Activated T-helper 9 cell treated with anti-CD3 and anti-CD28 coated beads, Interleukin-2, amount 50 U/mL, for 16 hours (primary cell): Measurements from ENCODE around the gene ADPRHL1.

Experiments used
- DNase-seq: peaks from one replicate; pipeline ENCODE4 v3.0.0-alpha.2; 2020; ENCODE audit warnings: low read depth

Gene ADPRHL1

DNA sequence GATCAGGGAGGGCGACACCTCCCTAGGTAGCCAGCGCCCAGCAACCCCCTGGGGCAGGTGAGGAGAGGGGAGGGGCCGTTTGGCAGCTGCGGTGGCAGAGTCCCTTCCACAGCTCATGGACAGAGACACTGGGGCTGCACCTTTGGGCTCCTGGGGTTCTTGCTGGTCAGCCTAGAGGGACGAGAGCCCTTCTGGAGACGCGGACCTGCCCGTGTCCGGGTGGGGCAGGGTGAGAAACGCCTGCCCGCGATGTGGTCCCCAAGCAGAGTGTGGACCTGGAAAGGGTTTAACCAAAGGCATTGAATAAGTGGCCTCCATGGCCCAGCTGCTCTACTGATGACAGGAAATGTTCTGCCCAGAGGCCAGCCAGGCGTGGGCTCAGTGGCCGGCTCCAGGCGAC is 38.3 kb downstream of the ADPRHL1 start:
- DNase-seq, result no peak

GRCh38 chr13:113414335-113414734 is 39.0 kb downstream of the ADPRHL1 start:
- no peak for DNase-seq

GRCh38 chr13:113413898-113414282 is 39.4 kb downstream of the ADPRHL1 start:
- no peak for DNase-seq

- DNase-seq, result no peak
Measured at GRCh38 chr13:113413178-113413897, 40.0 kb downstream of the ADPRHL1 start.

DNA sequence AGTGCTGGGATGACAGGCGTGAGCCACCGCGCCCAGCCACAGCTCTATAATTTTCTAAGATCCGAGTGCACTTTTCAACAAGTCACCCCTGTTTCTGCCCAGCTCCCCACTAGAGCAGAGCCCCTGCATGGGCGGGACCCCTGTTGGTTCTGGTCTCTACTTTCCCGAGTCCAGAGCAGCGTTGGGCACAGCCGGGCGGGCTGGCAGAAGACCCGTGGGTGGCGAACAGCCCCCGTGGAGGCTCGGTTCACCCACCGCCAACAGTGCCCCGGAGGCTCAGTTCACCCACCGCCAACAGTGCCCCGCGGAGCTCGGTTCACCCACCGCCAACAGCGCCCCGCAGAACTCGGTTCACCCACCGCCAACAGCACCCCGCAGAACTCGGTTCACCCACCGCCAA is 40.8 kb downstream of the ADPRHL1 start:
- no peak for DNase-seq

GRCh38 chr13:113411216-113412023 is 41.9 kb downstream of the ADPRHL1 start:
- DNase-seq, result no peak

GRCh38 chr13:113410472-113411201 is 42.7 kb downstream of the ADPRHL1 start:
- no peak for DNase-seq

- no peak for DNase-seq
Measured at GRCh38 chr13:113408562-113408961, 44.7 kb downstream of the ADPRHL1 start.

DNA sequence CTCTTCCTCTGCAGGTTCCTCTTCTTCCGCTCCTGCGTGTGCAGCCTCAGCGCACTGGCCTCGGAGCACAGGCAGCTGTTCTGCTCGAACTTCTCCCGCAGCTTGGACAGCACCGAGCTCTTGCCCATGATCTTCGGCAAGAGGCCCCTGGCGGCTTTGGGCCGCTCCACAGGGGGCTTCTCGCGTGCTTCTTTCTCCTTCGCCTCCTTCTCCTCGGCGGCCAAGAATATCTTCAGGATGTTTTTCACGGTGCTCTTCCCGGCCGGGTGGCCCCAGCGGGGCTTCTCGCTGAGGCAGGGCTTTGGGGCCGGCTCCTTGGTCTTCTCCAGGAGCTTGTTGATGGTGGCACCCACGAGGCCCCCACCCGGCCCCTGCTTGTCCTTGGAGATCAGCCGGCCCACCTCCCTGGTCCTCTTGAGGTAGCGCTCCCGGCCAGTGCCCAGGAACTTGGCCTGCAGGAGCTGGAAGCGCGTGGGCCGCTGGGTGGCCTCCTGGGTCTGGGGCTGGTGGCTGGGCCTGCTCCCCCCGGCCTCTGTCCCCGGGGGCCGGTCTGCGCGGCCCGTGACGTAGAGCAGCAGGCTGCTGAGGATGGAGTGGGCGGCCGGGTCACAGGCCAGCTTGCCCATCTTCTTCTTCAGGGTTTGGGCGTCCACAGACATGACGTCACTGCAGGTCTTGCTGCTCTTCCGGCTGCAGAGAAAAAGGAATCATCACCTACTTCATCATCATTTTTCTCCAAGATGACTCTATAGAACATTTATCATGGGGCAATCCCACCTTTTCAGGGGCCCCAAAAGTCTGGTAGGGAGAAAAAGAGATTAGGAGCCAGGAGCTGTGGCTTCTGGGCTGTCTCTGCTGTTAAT is 45.5 kb downstream of the ADPRHL1 start:
- DNase-seq, result no peak

DNA sequence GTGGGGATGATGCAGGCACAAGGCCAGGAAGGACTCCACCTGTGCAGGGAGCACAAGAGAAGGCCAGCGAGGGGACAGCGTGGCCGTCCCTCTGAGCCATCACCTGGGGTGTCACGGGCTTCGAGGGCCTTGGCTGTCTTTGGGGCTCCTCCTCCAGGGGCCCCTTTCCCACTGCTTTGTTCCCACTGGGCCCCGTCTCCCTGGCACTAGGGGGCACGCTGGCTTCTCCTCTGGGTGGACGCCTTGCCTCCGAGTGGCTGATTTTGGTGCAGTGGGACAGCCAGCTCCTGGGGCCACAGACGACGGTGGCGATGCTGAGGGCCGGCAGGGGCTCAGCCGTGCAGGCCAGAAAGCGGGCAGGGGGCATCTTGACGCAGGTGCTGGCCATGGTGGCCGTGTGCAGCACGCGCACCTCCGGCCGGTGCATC is 46.2 kb downstream of the ADPRHL1 start:
- no peak for DNase-seq

- DNase-seq, result no peak
Measured at GRCh38 chr13:113406321-113407102, 46.8 kb downstream of the ADPRHL1 start.

DNA sequence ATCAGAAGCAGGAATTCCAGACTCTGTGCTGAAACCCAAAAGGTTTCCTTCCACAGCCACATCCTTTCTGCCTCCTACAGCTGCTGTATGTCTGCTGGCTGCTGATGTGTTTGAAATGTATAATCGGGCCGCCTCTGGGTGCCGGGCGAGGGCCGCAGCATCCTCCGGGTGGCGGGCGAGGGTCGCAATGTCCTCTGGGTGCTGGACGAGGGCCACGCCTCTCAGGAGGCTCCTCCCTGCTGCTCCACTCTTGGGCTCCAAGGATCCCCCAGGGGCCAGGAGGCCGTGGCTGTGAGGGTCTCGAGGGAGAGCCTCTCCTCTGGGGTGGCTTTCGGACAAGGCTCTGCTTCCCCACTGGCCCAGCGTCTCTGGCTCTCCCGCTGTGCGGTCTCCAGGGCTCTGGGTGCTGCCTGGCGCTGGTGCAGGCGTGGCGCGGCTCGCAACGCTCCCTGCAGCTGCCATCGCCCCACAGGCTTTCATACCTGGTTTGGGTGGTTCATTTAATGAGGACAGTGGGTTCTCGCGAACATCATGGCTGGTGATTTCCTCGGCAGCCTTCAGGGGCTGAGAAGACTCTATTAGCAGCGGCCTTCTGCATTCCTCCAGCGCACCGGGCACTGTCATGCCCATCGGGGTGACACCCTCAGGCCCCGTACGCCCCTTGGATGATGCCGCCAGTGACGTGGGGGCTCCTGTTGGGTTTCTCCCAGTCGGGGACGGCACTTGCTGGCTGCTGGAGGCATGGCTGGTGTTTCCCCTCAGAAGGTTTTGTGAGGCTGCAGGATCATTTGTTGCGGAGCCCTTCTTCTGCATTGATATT is 47.6 kb downstream of the ADPRHL1 start:
- no peak for DNase-seq

DNA sequence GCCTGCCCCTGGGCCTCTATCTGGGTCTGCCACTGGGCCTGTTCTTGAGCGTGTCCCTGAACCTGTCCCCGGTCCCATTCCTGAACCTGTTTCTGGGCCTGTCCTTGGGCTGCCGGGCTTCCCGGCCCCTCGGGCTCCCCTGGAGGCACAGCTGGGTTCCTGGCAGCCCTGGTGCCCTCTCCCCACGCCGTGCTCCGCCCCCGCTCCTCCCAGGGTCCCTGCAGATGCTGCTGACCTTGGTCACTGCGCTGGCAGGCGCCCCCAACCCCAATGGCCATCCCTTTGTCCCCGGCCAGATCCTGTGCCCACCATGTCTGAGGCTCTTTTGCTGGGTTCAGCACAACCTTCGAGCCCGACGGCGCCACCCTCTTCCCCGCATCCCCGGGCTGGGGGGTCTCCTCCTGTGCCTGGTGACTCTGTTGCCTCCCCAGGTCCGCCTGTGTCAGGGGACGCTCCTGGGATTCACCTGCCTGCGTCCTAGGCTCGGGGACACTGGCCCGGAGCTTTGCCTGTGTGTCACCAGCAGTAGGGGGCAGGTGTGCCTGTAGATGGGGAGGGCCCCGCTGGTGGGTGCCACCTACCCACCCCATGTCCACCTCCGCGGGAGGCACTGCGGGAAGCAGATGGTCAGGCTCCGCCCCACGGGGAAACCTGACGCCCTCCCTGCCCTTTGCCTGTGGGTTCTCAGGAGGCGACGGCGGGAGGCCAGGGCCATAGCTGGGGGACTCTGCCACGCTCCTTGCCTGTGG is 48.4 kb downstream of the ADPRHL1 start:
- no peak for DNase-seq

- DNase-seq, result no peak
Measured at GRCh38 chr13:113404366-113404722, 48.9 kb downstream of the ADPRHL1 start.

- DNase-seq, result no peak
Measured at GRCh38 chr13:113403255-113404104, 49.8 kb downstream of the ADPRHL1 start.

GRCh38 chr13:113402471-113403254 is 50.6 kb downstream of the ADPRHL1 start:
- no peak for DNase-seq
